BE2C (cell line): Measurements from ENCODE around the gene KRTAP10-10. TPM values are rescaled to one million over a fixed set of nuclear protein-coding genes. Genes with fewer than 3 reads are reported as not detected.
"Not testable (repeated sequence)": the region's sequence is repeated elsewhere in the genome, so short reads cannot be mapped to it uniquely, and the experiment has no call there.

Source experiments
- DNase-seq: peaks from one replicate; pipeline ENCODE4 v3.0.0-alpha.2; 2020
- H3K27me3 ChIP-seq: fragments of 250-450 bp; sonication (Bioruptor Pico); 2 replicates; pipeline ENCODE4 v1.5.1; 2020; ENCODE audit warnings: mild to moderate bottlenecking
- H3K36me3 ChIP-seq: fragments of 250-450 bp; sonication (Bioruptor Pico); 2 replicates; pipeline ENCODE4 v1.5.1; 2020; ENCODE audit warnings: mild to moderate bottlenecking
- H3K4me1 ChIP-seq: fragments of 250-450 bp; sonication (Bioruptor Pico); 2 replicates; pipeline ENCODE4 v1.5.1; 2020
- H3K4me3 ChIP-seq: 2 replicates; pipeline ENCODE4 v1.5.1; 2011; ENCODE audit warnings: low read depth, low read length
- H3K9me3 ChIP-seq: fragments of 250-450 bp; sonication (Bioruptor Pico); 2 replicates; pipeline ENCODE4 v1.5.1; 2020
- polyA plus RNA-seq: library from polyadenylated mRNA; unstranded; fragments of >200 nt; gene quantifications from one replicate; pipeline ENCODE4 v1.2.1, GENCODE V29; 2012; ENCODE audit warnings: low read depth, missing spikeins; ENCODE audit not compliant: insufficient read length, insufficient read depth
- TF ChIP-seq, protein P1 (sequence below): IDR thresholded peaks from 2 replicates; pipeline ENCODE4 v1.5.1; 2012; ENCODE audit warnings: mild to moderate bottlenecking, low read depth, low read length

The KRTAP10-10 gene, protein sequence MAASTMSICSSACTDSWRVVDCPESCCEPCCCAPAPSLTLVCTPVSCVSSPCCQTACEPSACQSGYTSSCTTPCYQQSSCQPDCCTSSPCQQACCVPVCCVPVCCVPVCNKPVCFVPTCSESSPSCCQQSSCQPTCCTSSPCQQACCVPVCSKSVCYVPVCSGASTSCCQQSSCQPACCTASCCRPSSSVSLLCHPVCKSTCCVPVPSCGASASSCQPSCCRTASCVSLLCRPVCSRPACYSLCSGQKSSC
- not detected for polyA plus RNA-seq

DNA sequence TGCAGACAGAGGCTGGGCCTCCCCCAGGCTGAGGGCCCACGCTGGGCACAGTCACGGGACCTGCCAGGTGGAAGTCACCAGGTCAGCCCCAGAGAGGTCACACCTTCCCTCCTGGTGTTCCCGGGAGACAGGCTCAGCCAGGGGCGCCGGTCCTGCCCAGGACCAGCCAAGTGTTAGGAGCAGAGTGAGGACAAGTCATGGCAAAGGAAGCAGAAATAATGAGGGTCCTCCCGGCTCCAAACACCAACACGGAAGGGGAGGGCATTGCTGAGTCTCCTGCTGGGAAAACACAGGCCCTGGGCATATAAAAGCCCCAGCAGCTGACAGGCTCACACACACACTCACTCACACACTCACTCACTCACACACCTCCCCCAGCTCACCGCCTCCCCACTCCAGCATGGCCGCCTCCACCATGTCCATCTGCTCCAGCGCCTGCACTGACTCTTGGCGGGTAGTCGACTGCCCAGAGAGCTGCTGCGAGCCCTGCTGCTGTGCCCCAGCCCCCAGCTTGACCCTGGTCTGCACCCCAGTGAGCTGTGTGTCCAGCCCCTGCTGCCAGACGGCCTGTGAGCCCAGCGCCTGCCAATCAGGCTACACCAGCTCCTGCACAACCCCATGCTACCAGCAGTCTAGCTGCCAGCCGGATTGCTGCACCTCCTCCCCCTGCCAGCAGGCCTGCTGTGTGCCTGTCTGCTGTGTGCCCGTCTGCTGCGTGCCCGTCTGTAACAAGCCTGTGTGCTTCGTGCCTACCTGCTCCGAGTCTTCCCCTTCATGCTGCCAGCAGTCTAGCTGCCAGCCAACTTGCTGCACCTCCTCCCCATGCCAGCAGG lies at the start of gene KRTAP10-10:
Gene KRTAP10-10, plus strand, starts transcription at position 339 of the 833 bp plus-strand sequence. Its CDS starts 62 bp downstream, at position 401.
- H3K36me3 ChIP-seq: no peaks in the 10 kb centered on the region
- no peak within 1 kb of the TSS for H3K4me3 ChIP-seq
- no peaks in the 10 kb centered on the region for H3K27me3 ChIP-seq
- TF ChIP-seq, protein P1, sequence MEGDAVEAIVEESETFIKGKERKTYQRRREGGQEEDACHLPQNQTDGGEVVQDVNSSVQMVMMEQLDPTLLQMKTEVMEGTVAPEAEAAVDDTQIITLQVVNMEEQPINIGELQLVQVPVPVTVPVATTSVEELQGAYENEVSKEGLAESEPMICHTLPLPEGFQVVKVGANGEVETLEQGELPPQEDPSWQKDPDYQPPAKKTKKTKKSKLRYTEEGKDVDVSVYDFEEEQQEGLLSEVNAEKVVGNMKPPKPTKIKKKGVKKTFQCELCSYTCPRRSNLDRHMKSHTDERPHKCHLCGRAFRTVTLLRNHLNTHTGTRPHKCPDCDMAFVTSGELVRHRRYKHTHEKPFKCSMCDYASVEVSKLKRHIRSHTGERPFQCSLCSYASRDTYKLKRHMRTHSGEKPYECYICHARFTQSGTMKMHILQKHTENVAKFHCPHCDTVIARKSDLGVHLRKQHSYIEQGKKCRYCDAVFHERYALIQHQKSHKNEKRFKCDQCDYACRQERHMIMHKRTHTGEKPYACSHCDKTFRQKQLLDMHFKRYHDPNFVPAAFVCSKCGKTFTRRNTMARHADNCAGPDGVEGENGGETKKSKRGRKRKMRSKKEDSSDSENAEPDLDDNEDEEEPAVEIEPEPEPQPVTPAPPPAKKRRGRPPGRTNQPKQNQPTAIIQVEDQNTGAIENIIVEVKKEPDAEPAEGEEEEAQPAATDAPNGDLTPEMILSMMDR: no peak
- H3K4me1 ChIP-seq: no peaks in the 10 kb centered on the region
- peaks cover 3% of the 10 kb centered on the region; the same call in 1 of the 2 replicates for H3K9me3 ChIP-seq
- no peak for DNase-seq

DNA sequence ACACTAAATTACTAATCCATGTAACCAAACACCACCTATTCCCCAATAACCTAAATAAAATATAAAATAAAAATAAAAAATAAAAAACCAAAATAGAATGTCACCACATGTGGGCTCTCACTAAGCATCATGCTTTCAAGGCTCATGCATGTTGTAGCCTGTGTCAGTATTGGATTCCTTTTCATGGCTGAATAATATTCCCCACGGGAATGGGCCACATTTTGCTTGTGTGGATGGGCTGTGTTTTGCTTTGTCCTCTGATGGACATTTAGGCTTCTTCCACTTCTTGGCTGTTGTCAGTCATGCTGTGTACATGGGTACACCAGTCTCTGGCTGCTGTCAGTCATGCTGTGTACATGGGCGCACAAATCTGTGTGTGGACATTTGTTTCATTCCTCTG lies 48.1 kb upstream of the KRTAP10-10 start:
- peaks cover 22% of the 10 kb centered on the region for H3K27me3 ChIP-seq
- TF ChIP-seq, protein P1: no peak
- H3K4me3 ChIP-seq: no peak overlapping the region
- no peak for DNase-seq
- H3K36me3 ChIP-seq: no peaks in the 10 kb centered on the region
- H3K4me1 ChIP-seq: no peaks in the 10 kb centered on the region
- H3K9me3 ChIP-seq: no peaks in the 10 kb centered on the region

DNA sequence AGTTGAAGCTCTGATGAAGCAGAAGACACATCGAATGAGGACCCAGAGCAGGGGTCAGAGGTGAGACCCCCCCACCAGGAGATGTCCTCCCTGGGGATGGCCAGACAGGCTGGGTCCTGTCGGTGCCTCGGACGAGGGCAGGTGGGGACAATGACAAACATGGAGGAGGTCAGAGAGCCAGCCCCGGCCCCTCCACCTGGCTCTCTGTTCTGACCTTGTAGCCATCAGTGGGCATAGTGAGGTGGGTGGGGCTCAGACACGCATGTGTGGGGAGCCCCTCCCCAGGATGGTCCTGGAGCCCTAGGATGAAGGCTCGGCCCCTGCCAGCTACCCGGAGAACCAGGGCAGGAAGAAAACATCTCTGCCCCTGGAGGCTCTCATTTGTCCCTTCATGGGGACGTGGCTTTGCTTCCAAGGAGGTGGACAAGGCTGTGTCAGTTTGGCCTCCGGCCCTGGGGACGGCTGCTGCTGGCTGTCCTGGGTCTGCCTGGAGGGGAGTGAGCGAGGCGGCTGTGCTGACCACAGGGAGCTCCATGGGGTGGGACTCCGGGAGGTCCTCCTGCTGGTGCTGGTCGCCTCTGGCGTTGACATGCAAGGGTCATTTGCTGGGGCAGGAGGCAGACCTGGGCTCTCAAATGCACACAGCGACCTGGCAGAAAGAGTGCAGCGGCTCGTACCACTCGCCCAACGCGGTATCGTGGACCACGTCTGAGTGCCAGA lies 47.4 kb upstream of the KRTAP10-10 start:
- no peak overlapping the region for H3K4me3 ChIP-seq
- no peak for DNase-seq
- TF ChIP-seq, protein P1: no peak
- peaks cover 26% of the 10 kb centered on the region for H3K27me3 ChIP-seq
- H3K4me1 ChIP-seq: no peaks in the 10 kb centered on the region
- H3K9me3 ChIP-seq: no peaks in the 10 kb centered on the region
- no peaks in the 10 kb centered on the region for H3K36me3 ChIP-seq

DNA sequence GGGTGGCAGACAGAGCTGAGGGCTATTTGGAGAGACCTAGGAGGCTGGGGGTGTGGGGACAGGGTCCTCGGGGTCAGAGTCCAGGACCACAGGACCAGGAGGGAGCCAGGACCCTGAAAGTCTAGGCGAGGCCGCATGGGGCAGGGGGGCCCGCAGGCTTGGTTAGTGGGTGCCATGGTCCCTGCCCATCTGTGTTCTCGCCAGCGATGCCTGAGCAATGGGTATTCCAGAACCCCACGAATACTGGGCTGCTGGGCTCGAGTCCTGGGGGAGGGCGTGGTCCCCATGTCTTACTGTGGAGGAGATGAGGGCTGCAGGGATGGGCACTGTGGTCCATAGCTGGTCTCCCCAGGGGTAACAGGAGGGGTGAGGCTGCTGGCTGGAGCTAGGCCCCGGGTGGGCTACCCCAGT lies 46.8 kb upstream of the KRTAP10-10 start:
- Histone ChIP-seq H3K9me3 (no peaks in the 10 kb centered on the region), H3K4me3 (no peak overlapping the region), H3K36me3 (no peaks in the 10 kb centered on the region), H3K27me3 (peaks cover 26% of the 10 kb centered on the region), H3K4me1 (no peaks in the 10 kb centered on the region)
- TF ChIP-seq, protein P1: no peak
- no peak for DNase-seq

DNA sequence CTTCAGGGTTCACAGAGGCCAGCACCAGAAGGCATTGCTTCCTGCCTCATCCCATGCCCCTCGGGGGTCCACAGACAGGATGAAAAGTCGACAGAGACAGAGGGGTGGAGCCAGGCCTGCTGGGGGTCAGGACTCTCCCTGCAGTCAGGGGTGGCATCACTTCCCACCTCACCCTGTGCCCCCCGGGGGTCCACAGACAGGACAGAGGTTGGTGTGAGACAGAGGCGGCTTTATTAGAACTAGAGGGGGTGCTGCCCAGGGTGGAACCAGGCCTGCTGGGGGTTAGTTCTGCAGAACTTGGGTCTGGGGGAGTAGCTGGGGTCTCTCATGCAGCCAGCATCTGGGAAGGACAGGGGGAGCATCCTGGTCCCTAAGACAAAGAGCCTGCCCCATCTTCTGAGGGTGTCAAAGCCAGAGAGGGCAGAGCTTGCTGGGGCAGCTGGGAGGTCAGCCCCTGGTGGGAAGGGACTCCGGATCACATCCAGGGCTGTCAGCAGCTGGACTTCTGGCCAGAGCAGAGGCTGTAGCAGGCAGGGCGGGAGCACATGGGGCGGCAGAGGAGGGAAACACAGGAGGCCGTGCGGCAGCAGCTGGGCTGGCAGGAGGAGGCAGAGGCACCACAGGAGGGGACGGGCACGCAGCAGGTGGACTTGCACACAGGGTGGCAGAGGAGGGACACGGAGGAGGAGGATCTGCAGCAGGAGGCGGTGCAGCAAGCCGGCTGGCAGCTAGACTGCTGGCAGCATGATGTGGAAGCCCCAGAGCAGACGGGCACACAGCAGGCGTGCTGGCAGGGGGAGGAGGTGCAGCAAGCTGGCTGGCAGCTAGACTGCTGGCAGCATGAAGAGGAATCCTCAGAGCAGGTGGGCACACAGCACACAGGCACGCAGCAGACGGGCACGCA lies 46.0 kb upstream of the KRTAP10-10 start:
- H3K36me3 ChIP-seq, DNase-seq, H3K9me3 ChIP-seq, H3K4me1 ChIP-seq, H3K4me3 ChIP-seq: not testable (repeated sequence)
- H3K27me3 ChIP-seq: peaks cover 27% of the 10 kb centered on the region

DNA sequence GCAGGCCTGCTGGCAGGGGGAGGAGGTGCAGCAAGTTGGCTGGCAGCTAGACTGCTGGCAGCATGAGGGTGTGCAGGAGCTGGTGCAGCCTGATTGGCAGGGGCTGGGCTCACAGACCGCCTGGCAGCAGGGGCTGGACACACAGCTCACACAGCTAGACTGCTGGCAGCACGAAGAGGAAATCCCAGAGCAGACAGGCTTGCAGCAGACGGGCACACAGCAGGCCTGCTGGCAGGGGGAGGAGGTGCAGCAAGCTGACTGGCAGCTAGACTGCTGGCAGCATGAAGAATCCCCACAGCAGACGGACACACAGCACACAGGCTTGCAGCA lies 45.4 kb upstream of the KRTAP10-10 start:
- H3K4me1 ChIP-seq, H3K4me3 ChIP-seq, H3K9me3 ChIP-seq, DNase-seq, H3K36me3 ChIP-seq: not testable (repeated sequence)
- H3K27me3 ChIP-seq: peaks cover 31% of the 10 kb centered on the region
